PFSK-1 (cell line): Measurements from ENCODE around the gene LRRC28.

Experiments
- POLR2AphosphoS5 ChIP-seq: IDR thresholded peaks from 2 replicates; pipeline ENCODE4 v1.6.1; 2012; ENCODE audit warnings: low read depth, mild to moderate bottlenecking, control low read depth, low read length, moderate library complexity
- TAF1 ChIP-seq: IDR thresholded peaks from 2 replicates; pipeline ENCODE4 v1.6.1; 2012; ENCODE audit warnings: low read length, control low read depth, borderline replicate concordance; ENCODE audit not compliant: insufficient read depth
- TF ChIP-seq, protein P1 (sequence below), 2 experiments: IDR thresholded peaks; 2 replicates each; pipeline versions ENCODE4 v1.6.1 to v1.8.0; 2011 to 2012; ENCODE audit warnings: low read depth in 2 of 2, low read length in 2 of 2, control low read depth in 1 of 2, inconsistent platforms in 1 of 2, mild to moderate bottlenecking in 1 of 2, moderate library complexity in 1 of 2; ENCODE audit not compliant: insufficient read depth in 1 of 2

DNA sequence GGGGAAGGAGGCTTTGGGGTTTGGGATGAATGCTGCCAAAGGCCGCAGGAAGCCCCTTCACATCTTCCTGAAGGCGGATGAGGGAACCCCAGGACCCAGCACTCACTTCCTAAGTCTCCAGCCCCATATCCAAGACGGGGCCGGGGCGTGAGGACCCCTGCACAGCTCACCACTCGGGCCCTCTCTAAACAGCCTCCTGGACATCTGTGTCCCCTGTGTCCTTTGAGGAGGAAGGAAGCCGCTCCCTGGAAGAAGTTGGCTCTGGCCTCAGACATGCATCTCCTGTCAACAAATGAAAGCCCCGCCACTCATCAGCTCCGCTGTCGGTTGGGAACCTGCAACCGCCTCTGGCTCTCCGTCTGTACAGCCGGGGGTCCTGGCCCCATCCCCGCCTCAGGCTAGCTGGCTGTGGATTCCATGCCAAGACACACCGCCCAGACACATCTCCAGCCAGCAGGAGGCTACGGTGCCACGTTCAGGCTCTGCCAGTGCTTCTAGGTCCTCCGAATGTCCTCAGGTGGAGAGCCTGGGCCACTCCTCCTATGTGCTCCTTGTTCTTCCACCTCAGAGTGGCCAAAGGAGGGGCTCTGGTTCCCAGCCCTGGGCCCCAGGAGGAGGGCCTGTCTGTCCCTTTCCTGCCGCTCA lies 174.5 kb downstream of the LRRC28 start:
- TF ChIP-seq, protein P1, sequence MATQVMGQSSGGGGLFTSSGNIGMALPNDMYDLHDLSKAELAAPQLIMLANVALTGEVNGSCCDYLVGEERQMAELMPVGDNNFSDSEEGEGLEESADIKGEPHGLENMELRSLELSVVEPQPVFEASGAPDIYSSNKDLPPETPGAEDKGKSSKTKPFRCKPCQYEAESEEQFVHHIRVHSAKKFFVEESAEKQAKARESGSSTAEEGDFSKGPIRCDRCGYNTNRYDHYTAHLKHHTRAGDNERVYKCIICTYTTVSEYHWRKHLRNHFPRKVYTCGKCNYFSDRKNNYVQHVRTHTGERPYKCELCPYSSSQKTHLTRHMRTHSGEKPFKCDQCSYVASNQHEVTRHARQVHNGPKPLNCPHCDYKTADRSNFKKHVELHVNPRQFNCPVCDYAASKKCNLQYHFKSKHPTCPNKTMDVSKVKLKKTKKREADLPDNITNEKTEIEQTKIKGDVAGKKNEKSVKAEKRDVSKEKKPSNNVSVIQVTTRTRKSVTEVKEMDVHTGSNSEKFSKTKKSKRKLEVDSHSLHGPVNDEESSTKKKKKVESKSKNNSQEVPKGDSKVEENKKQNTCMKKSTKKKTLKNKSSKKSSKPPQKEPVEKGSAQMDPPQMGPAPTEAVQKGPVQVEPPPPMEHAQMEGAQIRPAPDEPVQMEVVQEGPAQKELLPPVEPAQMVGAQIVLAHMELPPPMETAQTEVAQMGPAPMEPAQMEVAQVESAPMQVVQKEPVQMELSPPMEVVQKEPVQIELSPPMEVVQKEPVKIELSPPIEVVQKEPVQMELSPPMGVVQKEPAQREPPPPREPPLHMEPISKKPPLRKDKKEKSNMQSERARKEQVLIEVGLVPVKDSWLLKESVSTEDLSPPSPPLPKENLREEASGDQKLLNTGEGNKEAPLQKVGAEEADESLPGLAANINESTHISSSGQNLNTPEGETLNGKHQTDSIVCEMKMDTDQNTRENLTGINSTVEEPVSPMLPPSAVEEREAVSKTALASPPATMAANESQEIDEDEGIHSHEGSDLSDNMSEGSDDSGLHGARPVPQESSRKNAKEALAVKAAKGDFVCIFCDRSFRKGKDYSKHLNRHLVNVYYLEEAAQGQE (IDR thresholded peaks at IDR 0.05; ENCODE audit: insufficient read depth in 1 of 2, low read depth in 2 of 2, low read length in 2 of 2) = no peak
- TF ChIP-seq TAF1 (no peak), POLR2AphosphoS5 (no peak)
